ENCODE results near the gene ARPC5L. TPM values are rescaled to one million over a fixed set of nuclear protein-coding genes. Genes with fewer than 3 reads are reported as not detected.

ARPC5L gene
- polyA plus RNA-seq, 1 experiment: 62.0 TPM

- no peak for TF ChIP-seq CTCF (IDR thresholded peaks at IDR 0.05; ENCODE audit: low read depth, low read length)
- POLR2A ChIA-PET: no interaction called here
These were observed 33.2 kb upstream of the ARPC5L start for GRCh38 chr9:124828489-124829333.

GRCh38 chr9:124829334-124829669 lies 32.6 kb upstream of the ARPC5L start:
- ChIA-PET CTCF (interaction anchor here (1.0 to 1.7 kb wide), 2 partner anchors 23 to 55 kb away, joined by 5 to 8 read pairs; no protein-coding TSS in a partner anchor), POLR2A (no interaction called here)
- no peaks in the 10 kb centered on the region for H3K9me3 ChIP-seq (ENCODE audit: control insufficient read depth, insufficient read depth, low read length)
- no peak overlapping the region for H3K27ac ChIP-seq (ENCODE audit: low read depth, low read length)
- DNase-seq (ENCODE audit: low read depth, low spot score): no peak
- H3K4me3 ChIP-seq (ENCODE audit: low read depth, low read length): no peak overlapping the region
- no peak for TF ChIP-seq CTCF (IDR thresholded peaks at IDR 0.05; ENCODE audit: low read depth, low read length)
- no peaks in the 10 kb centered on the region for H3K27me3 ChIP-seq (ENCODE audit: control insufficient read depth, insufficient read depth, low read length)

More at GRCh38 chr9:124828489-124829333, 33.2 kb upstream of the ARPC5L start:
- DNase-seq (ENCODE audit: low read depth, low spot score): no peak
- no peak overlapping the region for H3K27ac ChIP-seq (ENCODE audit: low read depth, low read length)
- CTCF ChIA-PET: interaction anchor here (1.0 to 2.3 kb wide), 4 partner anchors 12 to 54 kb away, joined by 3 to 8 read pairs (median 6); partner anchors contain the start of gene WDR38
- H3K27me3 ChIP-seq (ENCODE audit: control insufficient read depth, insufficient read depth, low read length): no peaks in the 10 kb centered on the region
- no peaks in the 10 kb centered on the region for H3K9me3 ChIP-seq (ENCODE audit: control insufficient read depth, insufficient read depth, low read length)
- no peak overlapping the region for H3K4me3 ChIP-seq (ENCODE audit: low read depth, low read length)

GRCh38 chr9:124830593-124830992 lies 31.3 kb upstream of the ARPC5L start:
- CTCF ChIA-PET: interaction anchor here (1.0 kb wide), 1 partner anchor 56 kb away, joined by 4 read pairs; no protein-coding TSS in a partner anchor

GRCh38 chr9:124831642-124832364 lies 30.1 kb upstream of the ARPC5L start:
- ChIA-PET POLR2A (interaction anchor here (0.8 to 1.4 kb wide), 5 partner anchors 13 to 54 kb away, joined by 4 to 21 read pairs (median 7); partner anchors contain the start of gene OLFML2A), CTCF (interaction anchor here (1.0 to 4.8 kb wide), 3 partner anchors 21 to 57 kb away, joined by 4 to 24 read pairs (median 16); partner anchors contain the start of genes OLFML2A and WDR38)
- DNase-seq (ENCODE audit: low read depth, low spot score): no peak
- TF ChIP-seq CTCF (IDR thresholded peaks at IDR 0.05; ENCODE audit: low read depth, low read length): no peak
- Histone ChIP-seq H3K27ac (ENCODE audit: low read depth, low read length) (peak overlapping the region; percentile 70), H3K9me3 (ENCODE audit: control insufficient read depth, insufficient read depth, low read length) (no peaks in the 10 kb centered on the region), H3K27me3 (ENCODE audit: control insufficient read depth, insufficient read depth, low read length) (no peaks in the 10 kb centered on the region), H3K4me3 (ENCODE audit: low read depth, low read length) (no peak overlapping the region)

More at GRCh38 chr9:124830593-124830992, 31.3 kb upstream of the ARPC5L start:
- DNase-seq (ENCODE audit: low read depth, low spot score): no peak
- no peak overlapping the region for H3K4me3 ChIP-seq (ENCODE audit: low read depth, low read length)
- no peaks in the 10 kb centered on the region for H3K27me3 ChIP-seq (ENCODE audit: control insufficient read depth, insufficient read depth, low read length)
- no peak for TF ChIP-seq CTCF (IDR thresholded peaks at IDR 0.05; ENCODE audit: low read depth, low read length)
- POLR2A ChIA-PET: interaction anchor here (0.6 kb wide), 1 partner anchor 20 kb away, joined by 3 read pairs; no protein-coding TSS in a partner anchor
- no peak overlapping the region for H3K27ac ChIP-seq (ENCODE audit: low read depth, low read length)
- no peaks in the 10 kb centered on the region for H3K9me3 ChIP-seq (ENCODE audit: control insufficient read depth, insufficient read depth, low read length)

Measured in AG04450 (cell line).